NCI-H446 treated with DMSO at 0.1 percent for 48 hours (cell line): ENCODE results near the gene HNRNPH2.
A peak's percentile ranks its signal among the peaks of the same experiment; 100 is the strongest.

ENCODE experiments used
- DNase-seq: peaks from one replicate; lab custom pipeline; 2025; lab: John Stamatoyannopoulos, UW

HNRNPH2 gene

DNA sequence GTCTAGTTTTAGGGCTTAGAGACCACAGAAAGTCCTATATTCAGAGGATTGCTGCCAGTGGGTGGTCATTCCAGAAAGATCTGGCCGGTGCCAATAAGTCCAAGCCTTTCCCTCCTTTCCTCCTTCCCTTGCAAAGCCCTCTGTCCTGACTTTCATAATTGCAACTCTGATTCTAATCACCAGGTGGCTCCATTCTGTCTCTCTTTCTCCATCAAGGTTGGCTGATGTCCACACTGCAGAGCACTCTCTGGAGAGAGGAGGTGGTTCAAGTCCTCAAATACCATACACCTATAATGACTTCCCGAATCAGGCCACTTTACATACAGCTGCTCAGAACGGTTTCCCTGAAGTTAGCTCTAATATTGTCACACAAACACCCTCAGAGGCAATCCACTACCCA, 54.9 kb downstream of the HNRNPH2 start:
- peak; percentile 0 for DNase-seq
